A549 (cell line): ENCODE data around the gene UTP15. TPM values are rescaled to one million over a fixed set of nuclear protein-coding genes. Genes with fewer than 3 reads are reported as not detected.
A peak's percentile ranks its signal among the peaks of the same experiment; 100 is the strongest.

Experiments used
- ATAC-seq, 2 experiments: fragments of 200-7000 bp in 1 of 2; fragments of >200 bp in 1 of 2; cut with Nextera tagmentation in 1 of 2; cut with Tn5 transposase in 1 of 2; 3 replicates each; pipeline versions ENCODE4 v1.8.0 to v1.9.1; 2018 to 2020; ENCODE audit warnings: mild to moderate bottlenecking in 1 of 2, moderate library complexity in 1 of 2
- CTCF ChIA-PET: fragments of 300-600 bp; sonication (Branson Sonifier 250); formaldehyde crosslinking; extraction: SDS; loops from one replicate; lab custom pipeline; 2021; ENCODE audit warnings: antibody characterized with exemption, inconsistent platforms; lab: Yijun Ruan, JAX
- POLR2A ChIA-PET: fragments of 350-600 bp; formaldehyde crosslinking; extraction: SDS; loops from one replicate; lab custom pipeline; 2021; ENCODE audit warnings: antibody characterized with exemption, inconsistent platforms; lab: Yijun Ruan, JAX
- DNase-seq, 2 experiments: peaks; one replicate each; pipeline versions ENCODE4 v3.0.0 to v3.0.0-alpha.2; 2011 to 2016; ENCODE audit warnings: low read depth in 1 of 2, low spot score in 1 of 2
- FAIRE-seq: peaks from 2 replicates; lab custom pipeline; 2011; peaks lifted over from hg19 to GRCh38; lab: Jason Lieb, UNC
- H3K27ac ChIP-seq, 2 experiments: fragments of >200 bp; sonication (Bioruptor Twin); formaldehyde crosslinking; 3 replicates each; pipeline ENCODE4 v1.5.1; 2016 to 2017
- H3K4me1 ChIP-seq: fragments of >200 bp; sonication (Bioruptor Twin); formaldehyde crosslinking; 3 replicates; pipeline ENCODE4 v1.6.1; 2016
- H3K4me2 ChIP-seq: fragments of >200 bp; sonication (Bioruptor Twin); formaldehyde crosslinking; 3 replicates; pipeline ENCODE4 v1.6.1; 2016
- H3K4me3 ChIP-seq: fragments of >200 bp; sonication (Bioruptor Twin); formaldehyde crosslinking; 3 replicates; pipeline ENCODE4 v1.5.1; 2016
- H3K9me3 ChIP-seq: fragments of >200 bp; sonication (Bioruptor Twin); formaldehyde crosslinking; 3 replicates; pipeline ENCODE4 v1.6.1; 2016
- BHLHE40 ChIP-seq: IDR thresholded peaks from 2 replicates; pipeline ENCODE4 v1.6.1; 2012; ENCODE audit warnings: low read depth, low read length, inconsistent platforms
- CEBPB ChIP-seq, 2 experiments: fragments of >200 bp in 1 of 2; sonication (Bioruptor Twin) in 1 of 2; formaldehyde crosslinking in 1 of 2; IDR thresholded peaks; 2 replicates each; pipeline ENCODE4 v1.6.1; 2012 to 2016
- CHD4 ChIP-seq: fragments of 200-600 bp; sonication (generic); IDR thresholded peaks from 2 replicates; pipeline ENCODE4 v1.6.1; 2016; ENCODE audit warnings: antibody characterized with exemption, mild to moderate bottlenecking, borderline replicate concordance
- EHF ChIP-seq: fragments of 250-450 bp; sonication (Bioruptor Pico); IDR thresholded peaks from 2 replicates; pipeline ENCODE4 v1.5.0; 2020; ENCODE audit warnings: mild to moderate bottlenecking
- EP300 ChIP-seq, 2 experiments: fragments of >200 bp; sonication (Bioruptor Twin); formaldehyde crosslinking; IDR thresholded peaks; 2 replicates in 1 of 2; 3 replicates in 1 of 2; pipeline ENCODE4 v1.6.1; 2016 to 2017
- FOSL2 ChIP-seq, 2 experiments: fragments of 450-650 bp in 1 of 2; fragments of >200 bp in 1 of 2; sonication (Bioruptor Twin) in 1 of 2; formaldehyde crosslinking; IDR thresholded peaks; 2 replicates each; pipeline versions ENCODE4 v1.5.0 to v1.6.1; 2016 to 2020; ENCODE audit warnings: mild to moderate bottlenecking in 1 of 2, moderate library complexity in 1 of 2
- FOXS1 ChIP-seq: fragments of 250-450 bp; sonication (Bioruptor Pico); IDR thresholded peaks from 2 replicates; pipeline ENCODE4 v1.5.0; 2020; ENCODE audit warnings: mild to moderate bottlenecking, moderate library complexity
- GATA3 ChIP-seq: IDR thresholded peaks from 2 replicates; pipeline ENCODE4 v1.6.1; 2012; ENCODE audit warnings: borderline replicate concordance
- HDAC2 ChIP-seq: fragments of 200-600 bp; sonication (generic); IDR thresholded peaks from 2 replicates; pipeline ENCODE4 v1.6.1; 2016
- HMGXB4 ChIP-seq: fragments of 250-450 bp; sonication (Bioruptor Pico); IDR thresholded peaks from 2 replicates; pipeline ENCODE4 v1.5.0; 2021; ENCODE audit warnings: mild to moderate bottlenecking, moderate library complexity, borderline replicate concordance
- HOXA7 ChIP-seq: fragments of 250-450 bp; sonication (Bioruptor Pico); IDR thresholded peaks from 2 replicates; pipeline ENCODE4 v1.5.0; 2020; ENCODE audit warnings: mild to moderate bottlenecking, moderate library complexity
- HOXB13 ChIP-seq: fragments of 250-450 bp; sonication (Bioruptor Pico); IDR thresholded peaks from 2 replicates; pipeline ENCODE4 v1.5.0; 2020; ENCODE audit warnings: low read depth, mild to moderate bottlenecking, moderate library complexity
- NPAS2 ChIP-seq: fragments of 250-450 bp; sonication (Bioruptor Pico); IDR thresholded peaks from 2 replicates; pipeline ENCODE4 v1.8.0; 2022; ENCODE audit warnings: mild to moderate bottlenecking, moderate library complexity, borderline replicate concordance
- PHF8 ChIP-seq: fragments of 200-600 bp; sonication (generic); IDR thresholded peaks from 2 replicates; pipeline ENCODE4 v1.6.1; 2016; ENCODE audit warnings: low read depth, mild to moderate bottlenecking, antibody characterized with exemption, moderate library complexity, borderline replicate concordance
- REST ChIP-seq: fragments of 200-600 bp; sonication (generic); IDR thresholded peaks from 2 replicates; pipeline ENCODE4 v1.6.1; 2016; ENCODE audit warnings: antibody characterized with exemption, mild to moderate bottlenecking, moderate library complexity
- WGBS: methylation state at CpG from one replicate; pipeline ENCODE4 v1.1.6; 2017; ENCODE audit errors: missing lambda C conversion rate; 5-methylcytosine and 5-hydroxymethylcytosine counted together
- polyA plus RNA-seq, 4 experiments: library from polyadenylated mRNA; depleted of rRNA in 3 of 4; stranded (reverse); fragments of >200 nt; fragmentation: RNase III in 1 of 4; extraction: RNeasy Plus Mini Kit Qiagen cat#74134 plus additional on column Dnase treatment in 1 of 4; gene quantifications; 2 replicates in 3 of 4; 3 replicates in 1 of 4; pipeline ENCODE4 v1.2.3, GENCODE V29; 2011 to 2017
- TF ChIP-seq, protein P1 (sequence below): fragments of >200 bp; sonication (Bioruptor Twin); formaldehyde crosslinking; IDR thresholded peaks from 3 replicates; pipeline ENCODE4 v1.6.1; 2016

The UTP15 gene
- polyA plus RNA-seq, 2 of the 4 experiments (the other 2 are of a cell fraction): 21.6 to 44.0 TPM

GRCh38 chr5:73532195-73532594 lies 33.3 kb upstream of the UTP15 start (continued):
- TF ChIP-seq NPAS2: no peak
- TF ChIP-seq REST: no peak
- no peak for TF ChIP-seq BHLHE40
- no peak for TF ChIP-seq HOXA7 (CRISPR knock-in tag)

GRCh38 chr5:73534011-73534644 lies 31.4 kb upstream of the UTP15 start:
- no peak for ATAC-seq
- CTCF ChIA-PET: interaction anchor here (1.5 to 12.3 kb wide), 2 partner anchors 15 to 37 kb away, joined by 5 to 193 read pairs; no protein-coding TSS in a partner anchor
- TF ChIP-seq FOXS1 (no peak), EP300 (IDR thresholded peaks at IDR 0.05) (no peak)

GRCh38 chr5:73534971-73535370 lies 30.6 kb upstream of the UTP15 start:
- ChIA-PET POLR2A (no interaction called here), CTCF (interaction anchor here (0.9 to 12.3 kb wide), 8 partner anchors 8 to 441 kb away, joined by 3 to 193 read pairs (median 4); partner anchors contain the start of gene BTF3)
- Histone ChIP-seq H3K4me2 (no peak overlapping the region), H3K4me3 (no peak overlapping the region), H3K4me1 (no peaks in the 10 kb centered on the region; the same call in 2 of the 3 replicates), H3K27ac (no peak overlapping the region), H3K9me3 (peaks cover 15% of the 10 kb centered on the region)
- DNase-seq (no peak), ATAC-seq (no peak), FAIRE-seq (no peak)
- 51% methylated on average over 2 of the region's 2 CpGs for WGBS
- TF ChIP-seq CHD4: no peak
- TF ChIP-seq FOSL2 (IDR thresholded peaks at IDR 0.05): no peak
- no peak for TF ChIP-seq FOSL2 (CRISPR knock-in tag; IDR thresholded peaks at IDR 0.05)
- no peak for TF ChIP-seq HOXB13
- TF ChIP-seq GATA3: no peak
- TF ChIP-seq, all 56 proteins: peak for 0

More at GRCh38 chr5:73534011-73534644, 31.4 kb upstream of the UTP15 start:
- Histone ChIP-seq H3K9me3 (peaks cover 15% of the 10 kb centered on the region), H3K4me2 (no peak overlapping the region), H3K27ac (no peak overlapping the region), H3K4me3 (no peak overlapping the region), H3K4me1 (no peaks in the 10 kb centered on the region)
- no peak for FAIRE-seq
- POLR2A ChIA-PET: no interaction called here
- no peak for DNase-seq
- 46% methylated on average over 5 of the region's 5 CpGs for WGBS

- no peak for FAIRE-seq
- 88% methylated on average over 2 of the region's 2 CpGs for WGBS
- H3K4me1 ChIP-seq: peaks cover 36% of the 10 kb centered on the region
- no peak for ATAC-seq
- no peak overlapping the region for H3K4me2 ChIP-seq
- no peak for TF ChIP-seq HMGXB4
- TF ChIP-seq, protein P1, sequence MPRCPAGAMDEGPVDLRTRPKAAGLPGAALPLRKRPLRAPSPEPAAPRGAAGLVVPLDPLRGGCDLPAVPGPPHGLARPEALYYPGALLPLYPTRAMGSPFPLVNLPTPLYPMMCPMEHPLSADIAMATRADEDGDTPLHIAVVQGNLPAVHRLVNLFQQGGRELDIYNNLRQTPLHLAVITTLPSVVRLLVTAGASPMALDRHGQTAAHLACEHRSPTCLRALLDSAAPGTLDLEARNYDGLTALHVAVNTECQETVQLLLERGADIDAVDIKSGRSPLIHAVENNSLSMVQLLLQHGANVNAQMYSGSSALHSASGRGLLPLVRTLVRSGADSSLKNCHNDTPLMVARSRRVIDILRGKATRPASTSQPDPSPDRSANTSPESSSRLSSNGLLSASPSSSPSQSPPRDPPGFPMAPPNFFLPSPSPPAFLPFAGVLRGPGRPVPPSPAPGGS: no peak
- no peak for TF ChIP-seq HDAC2
- TF ChIP-seq FOSL2 (IDR thresholded peaks at IDR 0.05): no peak
- no peak for TF ChIP-seq FOSL2 (CRISPR knock-in tag; IDR thresholded peaks at IDR 0.05)
- no peak for TF ChIP-seq PHF8
- TF ChIP-seq EHF (CRISPR knock-in tag): no peak
- no peak for TF ChIP-seq CEBPB (IDR thresholded peaks at IDR 0.05)
- TF ChIP-seq BHLHE40: no peak
- TF ChIP-seq, all 56 proteins: peak for 0
- POLR2A ChIA-PET: no interaction called here
- no peak for DNase-seq
- Histone ChIP-seq H3K4me3 (no peak overlapping the region), H3K27ac (peak overlapping the region; percentile 80 to 84; a peak in 2 of 6 replicates), H3K9me3 (peaks cover 9% of the 10 kb centered on the region)
- CTCF ChIA-PET: interaction anchor here (1.0 to 12.3 kb wide), 5 partner anchors 9 to 85 kb away, joined by 3 to 193 read pairs (median 4); no protein-coding TSS in a partner anchor
These were observed 25.8 kb upstream of the UTP15 start for GRCh38 chr5:73539730-73540129.
